ENCODE measurements around the gene MED27.
A peak's percentile ranks its signal among the peaks of the same experiment; 100 is the strongest.

MED27 gene

DNA sequence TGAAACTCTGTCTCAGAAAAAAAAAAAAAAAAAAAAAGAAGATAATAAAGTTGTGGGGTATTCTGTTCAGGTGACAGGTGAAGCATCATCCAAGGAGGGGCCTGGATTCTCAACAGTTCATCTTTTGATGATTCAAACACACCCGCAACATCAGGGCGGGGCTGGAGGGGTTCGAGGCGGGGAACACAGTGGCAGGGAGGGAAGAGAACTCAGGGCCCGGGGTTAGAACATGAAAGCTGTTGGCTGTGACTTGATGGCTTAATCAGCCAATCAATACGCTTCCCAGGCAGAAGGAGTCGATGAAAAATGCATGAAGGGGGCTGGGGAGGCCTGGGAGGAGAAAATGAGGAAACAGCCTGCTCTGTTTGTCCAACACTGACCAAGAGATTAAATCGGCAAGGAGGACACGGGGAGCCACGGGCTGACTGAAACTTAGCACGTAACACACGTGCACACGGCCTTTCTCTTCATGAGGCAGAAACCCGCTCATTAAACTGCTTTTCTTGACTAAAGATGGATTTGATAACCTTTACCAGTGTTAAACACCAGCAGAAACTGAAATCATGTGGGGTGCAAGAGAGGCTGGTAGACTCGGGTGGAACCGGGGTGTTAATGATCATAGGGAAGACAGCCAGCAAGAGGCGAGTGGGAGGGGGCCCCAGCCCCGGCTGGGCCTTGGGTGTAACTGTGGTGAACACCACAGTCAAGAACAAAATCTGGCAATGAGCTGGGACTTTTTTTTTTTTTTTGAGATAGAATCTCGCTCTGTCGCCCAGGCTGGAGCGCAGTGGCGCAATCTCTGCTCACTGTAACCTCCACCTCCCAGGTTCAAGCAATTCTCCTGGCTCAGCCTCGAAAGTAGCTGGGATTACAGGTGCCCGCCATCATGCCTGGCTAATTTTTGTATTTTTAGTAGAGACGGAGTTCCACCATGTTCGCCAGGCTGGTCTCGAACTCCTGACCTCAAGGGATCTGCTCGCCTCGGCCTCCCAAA lies 234.1 kb downstream of the MED27 start:
- no peak for DNase-seq

DNA sequence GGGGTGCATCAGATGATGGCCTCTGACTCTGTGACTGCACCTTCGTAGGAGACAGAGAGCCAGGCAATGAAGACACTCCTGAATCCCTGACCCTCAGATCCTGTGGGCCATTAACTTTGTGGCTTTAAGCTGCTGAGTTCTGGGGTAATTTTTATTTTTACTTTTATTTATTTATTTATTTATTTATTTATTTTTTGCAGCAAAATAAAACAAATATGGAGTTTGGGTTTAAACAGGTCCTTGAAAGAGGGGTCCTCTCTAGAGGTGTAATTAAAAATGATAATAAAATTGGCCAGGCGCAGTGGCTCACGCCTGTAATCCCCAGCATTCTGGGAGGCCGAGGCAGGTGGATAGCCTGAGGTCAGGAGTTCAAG lies 234.9 kb downstream of the MED27 start:
- DNase-seq = no peak

DNA sequence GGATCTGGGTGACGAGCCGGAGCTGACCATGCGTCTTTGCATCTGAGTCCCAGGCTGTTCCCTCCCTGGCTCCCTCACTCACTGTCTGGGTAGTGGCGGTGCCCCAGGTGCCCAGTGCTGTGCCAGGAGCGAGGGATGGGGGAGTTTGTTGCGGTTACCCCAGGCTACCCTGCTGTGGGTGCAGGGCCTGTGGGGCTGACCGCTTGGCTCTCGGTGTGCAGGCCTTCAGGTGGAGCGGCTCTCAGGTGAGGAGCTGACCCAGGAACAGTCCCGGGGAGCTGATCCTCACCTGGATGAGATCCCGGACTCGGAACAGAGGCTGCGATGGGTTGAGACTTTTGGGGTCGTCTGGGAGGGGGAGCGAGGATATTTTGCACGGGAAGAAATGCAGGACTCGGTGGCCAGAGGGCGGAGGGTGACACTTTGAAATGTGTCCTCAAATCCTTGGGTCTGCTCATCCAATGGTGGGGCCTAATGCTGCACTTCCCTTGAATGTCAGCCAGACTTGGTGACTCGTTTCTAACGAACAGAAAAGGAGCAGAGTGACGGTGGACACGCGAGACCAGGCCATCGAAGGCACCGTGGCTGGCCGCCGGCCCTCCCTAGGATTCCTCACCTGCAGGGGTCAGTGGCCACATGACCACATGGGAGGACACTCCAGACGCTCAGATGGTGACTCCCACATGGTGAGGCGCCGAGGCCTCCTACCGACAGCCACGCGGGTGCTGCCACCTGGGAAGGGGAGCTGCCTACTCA lies 235.5 kb downstream of the MED27 start:
- no peak for DNase-seq

DNA sequence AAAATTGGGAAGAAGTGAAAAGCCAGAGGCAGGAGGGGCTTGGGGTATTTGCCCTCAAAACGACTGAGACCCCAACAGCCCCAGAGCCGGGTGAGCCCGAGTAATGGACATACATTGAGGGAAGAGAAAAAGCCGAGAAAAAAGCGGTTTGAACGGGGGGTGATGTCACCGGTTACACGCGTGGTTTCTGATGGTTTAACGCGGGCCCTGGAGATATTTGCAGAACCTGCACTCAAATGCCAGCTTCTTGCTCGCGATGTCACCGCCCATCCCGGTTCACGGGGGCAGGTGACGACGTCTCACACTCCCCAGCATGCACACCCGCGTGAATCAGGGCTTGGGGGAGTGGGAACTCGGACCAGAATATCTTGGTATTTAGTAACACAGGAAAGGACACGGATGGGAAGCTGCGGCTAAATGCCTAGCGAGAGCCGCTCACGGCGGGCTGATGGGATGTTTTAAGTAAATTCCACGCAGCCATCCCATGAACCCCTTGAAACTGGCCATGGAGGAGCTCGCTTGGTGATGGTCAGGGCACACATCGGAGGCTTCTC lies 237.8 kb downstream of the MED27 start:
- no peak for DNase-seq

DNA sequence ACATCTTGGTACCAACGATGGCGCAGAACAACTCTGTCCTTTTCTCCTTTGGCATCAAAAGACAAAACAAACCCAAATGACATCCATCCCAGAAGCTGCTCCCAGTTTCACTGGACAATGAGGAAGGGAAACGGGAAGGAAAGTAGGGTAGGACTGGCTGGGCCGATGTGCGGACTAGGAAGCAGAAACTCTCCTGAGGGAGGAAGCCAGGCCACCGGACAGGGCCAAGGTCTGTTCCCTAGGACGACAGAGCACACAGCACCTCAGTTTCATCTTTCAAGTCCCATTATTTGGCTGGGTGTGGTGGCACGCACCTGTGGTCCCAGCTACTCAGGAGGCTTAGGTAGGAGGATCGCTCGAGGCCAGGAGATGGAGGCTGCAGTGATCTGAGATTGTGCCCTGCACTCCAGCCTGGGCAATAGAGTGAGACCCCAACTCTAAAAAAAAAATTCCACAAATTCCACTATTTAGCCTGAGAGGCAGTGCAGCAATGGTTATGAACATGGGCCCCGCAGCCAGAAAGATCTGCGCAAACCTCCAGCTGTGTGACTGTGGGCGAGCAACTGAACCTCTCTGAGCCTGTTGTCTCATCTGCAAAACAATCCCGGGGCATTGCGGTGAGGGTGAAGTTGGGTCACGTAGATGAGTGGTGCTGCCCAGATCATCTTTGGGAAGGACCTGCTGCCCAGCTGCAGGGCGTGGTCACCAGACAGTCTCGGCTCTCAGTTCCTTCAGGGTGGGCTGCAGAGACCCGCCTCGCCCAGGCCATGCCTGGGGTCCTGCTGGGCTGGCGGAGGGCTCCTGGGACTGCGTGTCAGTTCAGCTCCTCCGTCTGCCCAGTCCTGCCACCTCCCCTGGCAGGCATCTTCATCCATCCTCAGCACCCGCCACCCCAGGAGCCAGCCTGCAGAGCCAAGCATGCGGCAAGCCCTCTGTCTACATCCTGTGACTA lies 238.6 kb downstream of the MED27 start:
- DNase-seq = no peak

DNA sequence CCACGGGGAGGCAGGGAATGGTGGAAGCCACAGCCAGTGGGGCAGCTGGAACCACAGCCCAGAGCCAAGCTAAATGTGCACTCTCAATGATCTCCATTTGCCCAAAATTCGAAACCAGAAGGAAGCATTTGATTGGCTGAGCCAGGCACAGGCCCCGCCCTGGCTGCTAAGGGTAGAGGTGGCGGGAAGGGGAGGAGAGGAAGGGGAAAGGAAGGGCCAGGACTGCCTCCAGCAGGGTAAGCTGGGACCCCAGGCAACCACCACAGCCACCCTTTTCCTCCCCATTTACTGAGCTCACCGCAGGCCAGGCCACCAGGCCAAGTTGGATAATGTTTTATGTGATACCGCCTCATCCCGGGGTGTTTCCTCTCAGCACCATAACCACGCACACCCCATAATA lies 239.4 kb downstream of the MED27 start:
- DNase-seq = no peak

DNA sequence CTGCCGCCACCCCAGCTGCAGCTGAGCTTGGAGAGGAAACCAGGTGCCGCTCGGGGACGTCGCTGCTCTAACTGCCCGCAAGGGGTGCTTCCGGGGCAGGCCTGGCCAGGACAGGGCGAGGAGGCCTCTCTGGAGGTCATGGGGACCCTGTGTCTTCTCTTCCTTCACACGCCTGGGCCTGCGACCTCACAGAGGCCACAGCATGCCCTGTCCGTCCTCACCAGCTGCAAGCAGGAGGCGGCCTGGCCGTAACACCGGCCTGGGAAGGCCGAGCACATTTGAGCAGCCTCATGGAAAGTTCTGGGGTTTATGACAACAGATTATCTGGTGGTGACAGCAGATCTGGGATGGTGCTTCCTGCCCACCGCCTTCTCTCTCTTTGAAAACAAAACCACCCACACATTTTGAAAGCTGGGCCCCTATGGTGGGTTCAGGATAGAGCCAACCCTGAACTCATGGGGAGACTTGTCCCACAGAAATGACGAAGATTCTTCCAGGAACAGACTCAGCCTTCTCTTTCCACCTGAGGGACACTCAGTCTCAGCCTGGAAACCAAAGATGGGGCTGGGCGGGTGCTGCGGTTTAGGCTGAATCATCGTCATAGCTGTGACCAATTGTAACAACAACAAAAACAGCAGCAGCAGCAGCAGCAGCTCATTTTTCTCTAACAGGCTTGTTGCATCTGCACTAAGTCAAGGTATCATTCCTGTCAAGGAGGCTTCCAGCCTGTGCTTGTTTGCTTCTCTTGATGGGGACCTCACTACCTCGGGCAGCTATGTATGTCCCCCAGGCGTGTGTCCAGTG lies 240.2 kb downstream of the MED27 start:
- DNase-seq = no peak

DNA sequence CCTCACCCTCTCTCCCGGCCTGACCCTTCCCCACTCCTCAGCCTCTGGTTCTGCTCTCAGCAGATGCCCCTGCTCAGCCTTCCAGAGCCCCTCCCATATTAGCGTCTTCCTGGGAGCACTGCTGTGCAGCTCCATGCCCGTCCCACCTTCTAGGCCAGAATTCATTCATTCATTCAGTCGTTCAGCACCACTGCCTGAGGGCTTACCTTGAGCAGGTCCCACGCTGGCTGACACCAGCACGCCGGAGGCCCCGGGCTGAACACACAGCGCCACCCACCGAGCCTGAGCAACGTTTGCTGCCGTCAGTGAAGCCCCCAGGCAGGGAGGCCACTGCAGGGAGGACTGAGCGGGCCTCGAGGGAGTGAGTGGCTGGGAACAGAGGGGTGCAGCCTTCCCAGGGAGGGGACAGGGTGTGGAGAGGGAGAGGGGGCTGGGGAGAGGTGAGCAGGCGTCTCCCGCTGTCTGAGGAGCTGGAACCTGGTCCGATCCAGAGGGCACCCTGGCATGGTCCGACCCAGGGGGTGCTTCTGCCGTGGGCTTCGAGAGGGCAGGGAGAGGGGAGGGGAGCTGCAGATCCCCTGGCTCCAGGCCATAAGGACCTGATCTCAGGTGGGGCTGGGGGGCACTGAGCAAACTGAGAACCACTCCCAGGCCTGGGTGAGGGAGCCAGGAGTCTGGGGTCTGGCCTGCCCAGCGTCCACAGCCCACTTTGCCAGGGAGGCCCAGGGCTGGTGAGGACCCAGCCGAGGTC lies 241.0 kb downstream of the MED27 start:
- DNase-seq = no peak

DNA sequence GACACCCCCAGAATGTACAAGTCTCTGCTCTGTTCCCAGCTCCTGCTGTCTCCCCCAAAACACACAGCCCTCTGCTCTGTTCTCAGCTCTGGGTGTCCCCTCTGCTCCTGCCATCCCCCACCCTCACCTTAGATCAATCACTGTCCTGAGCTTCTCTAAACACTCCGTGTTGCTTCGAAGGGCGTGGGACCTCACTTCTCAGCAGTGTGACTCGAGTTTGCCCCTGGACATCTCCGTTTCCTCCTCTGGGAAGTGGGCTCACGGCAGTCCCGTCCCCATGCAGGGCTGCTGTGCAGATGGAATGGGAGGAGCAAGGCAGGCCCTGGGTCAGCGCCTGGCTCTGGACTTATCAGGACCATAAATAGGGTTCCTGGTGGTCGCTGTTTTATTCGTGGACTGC lies 241.8 kb downstream of the MED27 start:
- no peak for DNase-seq

DNA sequence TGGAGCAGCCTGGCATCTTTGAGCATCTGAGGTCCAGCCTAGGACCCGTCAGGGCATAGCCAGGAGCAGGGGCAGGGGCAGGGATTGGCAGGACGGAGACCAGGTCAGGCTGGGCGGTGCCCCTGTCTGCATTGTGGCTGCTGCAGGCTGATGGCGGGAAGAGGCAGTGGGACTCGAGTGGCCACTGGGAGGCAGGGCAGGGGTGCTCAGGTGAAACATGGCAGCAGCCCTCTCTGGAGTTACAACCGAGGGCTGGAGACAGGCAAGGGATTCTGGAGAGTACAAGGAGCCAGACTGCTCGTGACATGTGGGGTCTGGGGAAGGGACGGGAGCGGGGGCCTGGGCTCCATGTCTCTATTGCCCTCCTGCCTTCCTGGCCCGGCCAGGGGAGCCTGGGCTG lies 242.4 kb downstream of the MED27 start:
- DNase-seq = peak; percentile 32

DNA sequence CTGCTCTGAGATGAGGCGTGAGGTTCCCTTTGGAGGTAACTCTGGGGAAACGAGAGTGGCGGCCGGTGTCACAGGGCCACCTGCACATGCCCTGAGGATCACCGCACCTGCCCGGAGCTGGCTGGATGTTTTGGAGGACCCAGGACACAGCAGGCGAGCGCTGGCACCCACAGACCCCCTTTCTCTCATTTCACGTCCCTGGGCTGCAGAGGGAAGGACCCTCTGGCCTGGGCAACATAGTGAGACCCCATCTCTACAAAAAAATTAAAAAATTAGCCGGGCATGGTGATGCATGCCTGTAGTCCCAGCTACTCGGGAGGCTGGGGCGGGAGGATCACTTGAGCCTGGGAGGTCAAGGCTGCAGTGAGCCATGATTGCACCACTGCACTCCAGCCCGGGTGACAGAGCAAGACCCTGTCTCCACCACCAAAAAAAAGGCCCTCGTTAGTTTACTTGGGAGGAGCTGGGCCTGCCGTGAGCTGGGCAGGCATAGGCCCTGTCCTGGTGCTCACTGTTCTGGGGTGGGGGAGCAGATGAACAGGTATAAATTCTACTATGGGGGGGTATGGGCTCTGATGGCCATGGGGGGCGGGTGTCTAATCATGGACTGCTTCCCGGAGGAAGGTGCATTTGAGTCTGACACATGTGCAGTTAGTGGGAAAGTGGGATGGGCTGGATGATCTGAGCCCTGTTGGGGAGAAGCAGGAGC lies 242.9 kb downstream of the MED27 start:
- DNase-seq = no peak

DNA sequence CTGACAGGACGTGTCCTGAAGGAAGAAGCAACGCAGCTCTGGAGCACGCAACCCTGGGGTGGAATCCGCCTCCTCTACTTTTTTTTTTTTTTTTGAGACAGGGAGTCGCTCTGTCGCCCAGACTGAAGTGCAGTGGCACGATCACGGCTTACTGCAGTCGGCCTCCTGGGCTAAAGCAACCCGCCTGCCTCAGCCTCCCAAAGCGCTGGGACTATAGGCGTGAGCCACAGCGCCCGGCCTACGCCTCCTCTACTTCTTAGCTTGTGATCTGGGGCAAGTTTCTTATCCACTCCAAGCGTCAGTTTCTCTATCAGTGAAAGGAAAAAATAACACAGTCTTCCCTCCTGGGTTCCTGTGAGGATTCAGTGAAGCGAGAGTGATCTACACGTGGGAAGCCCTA lies 243.6 kb downstream of the MED27 start:
- no peak for DNase-seq

DNA sequence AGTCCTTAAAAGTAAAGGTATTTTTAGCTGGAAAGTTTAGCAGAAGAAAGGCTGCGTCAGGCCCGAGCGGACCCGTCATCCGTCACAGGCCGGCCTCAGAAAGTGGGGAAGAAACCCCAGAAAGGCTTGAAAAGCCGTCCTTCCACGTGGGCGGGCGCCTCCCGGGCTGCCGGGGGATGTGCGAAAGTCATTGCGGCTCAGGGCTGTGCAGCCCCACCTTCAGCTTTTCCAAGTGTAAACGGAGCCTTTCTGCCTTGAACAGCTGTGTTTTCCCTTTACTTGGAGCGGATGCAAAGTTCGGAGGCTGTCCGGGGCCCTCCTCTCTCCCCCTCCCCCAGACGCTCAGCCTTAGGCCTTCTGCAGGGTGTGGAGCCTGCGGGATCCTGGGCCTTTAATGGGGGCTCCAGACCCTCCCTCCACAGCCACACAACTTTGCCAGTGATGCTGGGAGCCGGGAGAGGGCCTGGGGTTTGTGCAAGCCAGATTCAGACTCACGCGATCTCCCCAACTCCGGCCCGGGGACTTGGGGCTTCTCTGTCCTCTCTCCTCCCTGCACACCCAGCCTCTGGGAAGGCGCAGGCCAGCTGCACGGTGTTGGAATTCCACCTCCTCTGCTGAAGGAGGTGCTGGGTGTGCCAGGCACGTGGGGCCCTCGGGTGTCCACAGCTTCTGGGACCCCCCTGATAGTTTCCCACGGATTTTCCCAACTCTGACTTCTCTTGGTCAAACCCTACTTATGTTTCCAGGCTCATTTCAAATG lies 244.3 kb downstream of the MED27 start:
- no peak for DNase-seq

DNA sequence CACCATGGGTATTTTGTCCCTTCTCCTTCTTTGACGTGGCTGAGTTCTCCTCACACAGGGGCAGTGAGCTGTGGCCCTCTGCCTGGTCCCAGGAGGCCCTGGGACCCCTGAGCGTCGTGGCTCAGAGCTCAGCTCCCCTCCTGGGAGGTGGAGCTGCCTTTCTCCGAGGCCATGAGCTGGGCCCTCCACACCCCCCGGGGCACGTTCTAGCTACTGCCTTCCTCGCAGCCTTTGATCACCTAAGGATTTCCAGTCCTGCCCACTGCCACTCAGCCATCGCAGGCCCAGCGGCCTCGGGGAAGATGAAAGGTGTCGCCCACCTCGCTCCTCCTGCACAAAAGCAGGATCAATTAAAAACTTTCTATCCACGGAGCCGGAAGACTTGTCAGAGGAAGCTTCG lies 244.9 kb downstream of the MED27 start:
- no peak for DNase-seq

DNA sequence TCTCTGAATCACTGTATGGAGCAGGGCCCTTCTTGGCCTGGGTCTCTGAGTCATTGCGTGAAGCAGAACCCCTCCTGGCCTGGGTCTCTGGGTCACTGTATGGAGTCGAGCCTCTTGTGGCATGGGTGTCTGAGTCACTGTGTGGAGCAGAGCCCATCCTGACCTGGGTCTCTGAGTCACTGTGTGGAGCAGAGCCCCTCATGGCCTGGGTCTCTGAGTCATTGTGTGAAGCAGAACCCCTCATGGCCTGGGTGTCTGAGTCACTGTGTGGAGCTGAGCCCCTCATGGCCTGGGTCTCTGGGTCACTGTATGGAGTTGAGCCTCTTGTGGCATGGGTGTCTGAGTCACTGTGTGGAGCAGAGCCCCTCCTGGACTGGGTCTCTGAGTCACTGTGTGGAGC lies 245.8 kb downstream of the MED27 start:
- DNase-seq = no peak

DNA sequence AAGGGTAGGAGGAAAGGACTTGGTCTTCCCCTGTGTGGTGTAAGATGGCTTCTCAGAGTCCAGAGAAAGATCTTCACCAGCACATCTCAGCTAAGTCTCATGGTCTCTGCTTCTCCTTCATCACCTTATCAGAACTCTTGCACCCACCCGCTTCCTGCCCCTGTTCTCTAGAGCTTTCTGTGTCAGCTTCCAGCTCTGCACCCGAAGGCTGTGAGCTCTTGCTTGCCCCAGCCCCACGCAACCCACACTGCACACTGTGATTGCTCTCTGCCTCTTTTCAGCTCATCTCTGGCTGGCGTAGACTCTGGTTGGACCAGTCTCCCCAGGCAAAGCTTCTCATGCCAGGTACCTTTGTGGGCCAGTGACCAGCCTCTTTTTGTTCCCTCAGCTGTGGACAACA lies 246.6 kb downstream of the MED27 start:
- DNase-seq = peak; percentile 33

DNA sequence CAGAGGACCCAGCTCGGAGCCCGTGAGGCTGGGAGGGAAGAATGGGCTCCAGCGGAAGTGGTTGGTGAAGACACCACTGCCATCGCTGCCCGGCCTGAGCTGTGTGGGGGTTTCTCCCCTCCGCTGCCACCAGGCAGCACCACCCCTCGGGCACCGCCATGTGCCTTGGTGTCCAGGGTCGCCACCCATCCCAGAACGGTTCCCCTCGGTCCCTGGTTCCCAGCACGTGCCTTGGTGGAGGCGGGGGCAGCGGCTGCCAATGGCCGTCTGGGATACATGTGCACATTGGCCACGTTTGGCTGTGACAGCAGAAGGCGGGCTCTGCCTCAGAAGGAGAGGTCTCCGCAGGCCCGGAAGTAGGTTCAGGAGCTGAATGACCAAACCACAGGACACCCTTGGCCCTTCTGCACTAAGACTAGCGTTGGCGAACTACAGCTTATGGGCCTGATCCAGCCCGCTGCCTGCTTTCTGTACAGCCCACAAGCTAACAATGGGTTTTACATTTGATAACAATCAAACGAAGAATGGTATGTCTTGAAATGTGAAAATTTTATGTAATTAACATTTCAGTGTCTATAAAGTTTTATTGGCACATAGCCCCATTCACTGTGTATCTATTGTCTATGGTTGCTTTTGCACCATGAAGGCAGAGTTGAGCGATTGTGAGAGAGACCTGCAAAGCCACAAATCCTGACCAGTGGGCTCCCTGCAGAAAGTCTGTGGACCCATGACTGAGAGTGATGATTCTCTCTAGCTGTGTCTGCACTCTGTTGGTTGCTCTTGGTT lies 248.1 kb downstream of the MED27 start:
- DNase-seq = no peak

DNA sequence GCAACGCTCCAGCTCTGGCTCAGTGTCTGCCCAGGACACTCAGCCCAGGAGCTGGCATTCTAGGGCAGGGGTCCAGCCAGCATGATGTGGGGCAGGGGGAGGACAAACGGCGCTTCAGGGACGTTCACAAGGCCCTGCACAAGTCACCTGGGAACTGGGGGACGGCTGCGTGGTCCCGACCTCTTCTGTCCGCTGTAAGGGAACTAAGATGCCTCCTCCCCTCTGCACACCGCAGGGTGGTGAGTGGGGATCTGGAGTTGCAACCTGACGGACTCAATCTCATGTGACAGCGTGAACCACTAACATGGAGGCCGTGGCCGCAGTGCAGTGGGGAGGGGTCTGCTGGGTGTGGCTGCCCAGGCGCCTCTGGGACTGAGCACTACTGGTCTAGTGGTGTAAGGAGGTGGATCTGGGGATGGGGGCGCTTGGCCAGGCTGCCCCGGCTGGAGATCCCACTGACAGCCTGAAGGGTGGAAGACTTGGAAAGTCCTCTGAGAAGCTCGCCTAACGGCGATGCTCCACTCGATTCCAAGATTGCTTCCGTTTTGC lies 251.8 kb downstream of the MED27 start:
- no peak for DNase-seq
